ENCODE results near the gene KLF3. TPM values are rescaled to one million over a fixed set of nuclear protein-coding genes. Genes with fewer than 3 reads are reported as not detected.

Gene KLF3
- total RNA-seq: 10.0 and 12.9 TPM in 2 replicates

DNA sequence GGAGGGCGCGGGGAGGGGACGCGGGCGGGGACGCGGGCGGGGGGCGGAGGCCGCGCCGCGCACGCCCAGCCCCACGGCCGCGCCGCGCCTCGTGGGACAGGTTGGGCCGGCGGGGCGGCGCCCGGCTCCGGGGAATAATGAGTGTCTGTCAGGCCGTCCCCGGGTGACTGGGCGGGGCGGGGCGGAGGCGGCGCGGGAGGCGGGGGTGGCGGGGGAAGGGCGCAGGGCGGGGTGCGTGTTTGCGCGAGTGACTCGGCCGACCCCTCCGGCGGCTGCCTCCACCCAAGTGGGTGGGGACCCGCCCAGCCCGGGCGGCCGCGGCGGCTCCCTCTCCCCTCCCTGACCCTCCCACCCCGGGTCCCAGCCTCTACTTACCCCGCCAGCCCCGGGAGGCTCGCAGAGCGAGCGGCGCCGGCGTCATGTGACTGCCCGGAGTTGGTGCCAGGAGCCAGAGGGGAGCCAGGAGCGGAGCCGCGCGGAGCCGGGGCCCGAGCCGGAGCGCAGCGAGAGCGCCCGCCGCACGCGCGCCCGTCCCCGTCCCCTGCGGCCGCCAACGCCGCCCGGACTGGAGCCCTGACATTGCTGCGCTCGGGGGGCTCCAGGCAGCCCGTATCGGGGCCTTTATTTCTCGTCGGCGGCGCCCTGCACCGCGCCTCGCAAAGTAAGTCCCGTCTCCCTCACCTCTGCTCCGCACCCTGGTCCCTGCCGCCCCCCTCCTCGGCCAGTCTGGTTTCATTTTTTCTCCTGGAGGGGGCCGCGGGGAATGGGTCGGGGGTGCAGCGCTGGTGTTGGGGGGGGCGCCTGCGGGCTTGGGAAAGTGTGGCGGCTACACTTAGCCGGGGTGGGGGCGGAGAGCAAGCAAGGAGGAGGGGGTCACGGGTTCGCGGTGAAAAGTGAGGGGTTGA is at the start of gene KLF3:
TSS of gene KLF3 (plus strand) at position 399 of the 905 bp plus-strand sequence. CDS start 16,427 bp downstream, outside the sequence.

Other genes with a start within 250 kb of the KLF3 start
- gene TLR10, start 118.8 kb downstream of the KLF3 start, total RNA-seq: not detected in 2 replicates
- gene TLR1, start 140.6 kb downstream of the KLF3 start, total RNA-seq: 0.85 and 0.92 TPM in 2 replicates
- gene TLR6, start 192.6 kb downstream of the KLF3 start, total RNA-seq: 0.92 and 1.4 TPM in 2 replicates
- gene FAM114A1, start 203.6 kb downstream of the KLF3 start, total RNA-seq: 309 and 362 TPM in 2 replicates

Data from smooth muscle cell of bladder (primary cell).